LoVo (cell line): Measurements from ENCODE around the gene POC1A.

Source experiments
- DNase-seq: peaks from one replicate; pipeline ENCODE4 v3.0.0-alpha.2; 2016; ENCODE audit warnings: low spot score

The POC1A gene

DNA sequence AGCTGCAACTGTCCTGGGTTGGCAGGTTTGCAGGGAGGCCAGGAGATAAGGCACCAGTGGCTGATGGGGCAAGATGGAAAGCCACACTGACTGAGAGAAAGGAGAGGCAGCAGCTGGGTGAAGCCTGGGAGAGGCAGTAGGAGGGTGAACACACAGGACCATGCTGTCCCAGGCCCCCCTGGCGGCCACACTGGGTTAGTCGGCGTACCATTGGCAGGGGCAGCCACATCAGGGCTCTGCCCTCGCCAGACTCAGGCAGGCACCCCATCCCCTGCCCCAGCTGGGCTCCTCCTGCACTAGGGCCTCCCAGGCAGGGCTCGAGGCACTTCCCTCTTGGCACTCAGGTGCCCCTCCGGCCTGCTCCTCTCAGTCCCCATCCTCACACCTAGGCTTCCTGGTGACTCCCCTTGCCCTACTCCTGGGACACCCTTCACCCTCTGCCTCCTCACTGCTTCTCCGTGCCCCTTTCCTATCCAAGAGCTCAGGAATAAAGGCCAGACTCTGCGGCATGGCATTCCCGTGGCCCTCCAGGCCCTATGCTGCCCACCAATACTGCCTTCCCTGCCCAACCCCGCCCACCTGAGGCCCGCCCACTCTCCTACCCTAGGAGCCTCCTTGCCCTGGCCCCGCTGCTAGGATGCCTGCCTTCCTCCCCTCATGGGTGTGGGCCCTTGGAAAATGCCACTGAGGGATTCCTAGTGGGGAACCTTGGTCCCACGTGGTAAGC is 69.1 kb downstream of the POC1A start:
- no peak for DNase-seq

DNA sequence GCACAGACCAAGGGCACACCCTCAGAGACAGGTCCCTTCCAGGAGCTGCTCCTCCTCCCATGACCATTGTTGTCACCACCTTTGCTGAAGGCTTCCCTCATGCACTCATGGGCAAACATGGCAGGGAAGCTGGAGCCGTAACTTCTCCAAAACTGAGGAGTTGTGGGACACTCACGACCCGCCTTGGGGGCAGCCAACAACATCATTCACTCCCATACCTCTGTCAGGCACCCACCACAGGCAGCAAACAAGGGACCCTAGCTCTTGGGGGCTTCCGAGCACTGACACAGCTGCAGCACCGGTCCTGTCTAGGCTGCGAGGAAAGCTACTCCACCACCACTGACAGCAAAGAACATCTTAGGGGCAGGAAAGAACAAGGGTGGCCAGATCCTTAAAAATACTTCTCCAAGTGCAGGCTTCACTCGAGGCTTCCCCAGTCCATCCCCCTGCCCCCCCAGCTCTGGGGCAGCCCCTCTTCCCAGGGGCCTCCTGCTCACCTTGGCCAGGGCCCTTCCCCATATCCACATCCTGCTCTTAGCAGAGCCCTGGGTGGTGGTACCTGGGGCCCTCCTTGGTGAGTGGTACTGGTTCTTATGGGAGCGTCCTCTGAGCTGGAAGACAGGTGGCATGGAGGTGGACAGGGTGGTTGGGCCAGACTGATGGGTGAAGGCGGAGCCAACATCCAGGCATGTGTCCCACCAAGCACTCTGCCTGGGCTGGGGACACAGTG is 69.8 kb downstream of the POC1A start:
- DNase-seq = no peak

DNA sequence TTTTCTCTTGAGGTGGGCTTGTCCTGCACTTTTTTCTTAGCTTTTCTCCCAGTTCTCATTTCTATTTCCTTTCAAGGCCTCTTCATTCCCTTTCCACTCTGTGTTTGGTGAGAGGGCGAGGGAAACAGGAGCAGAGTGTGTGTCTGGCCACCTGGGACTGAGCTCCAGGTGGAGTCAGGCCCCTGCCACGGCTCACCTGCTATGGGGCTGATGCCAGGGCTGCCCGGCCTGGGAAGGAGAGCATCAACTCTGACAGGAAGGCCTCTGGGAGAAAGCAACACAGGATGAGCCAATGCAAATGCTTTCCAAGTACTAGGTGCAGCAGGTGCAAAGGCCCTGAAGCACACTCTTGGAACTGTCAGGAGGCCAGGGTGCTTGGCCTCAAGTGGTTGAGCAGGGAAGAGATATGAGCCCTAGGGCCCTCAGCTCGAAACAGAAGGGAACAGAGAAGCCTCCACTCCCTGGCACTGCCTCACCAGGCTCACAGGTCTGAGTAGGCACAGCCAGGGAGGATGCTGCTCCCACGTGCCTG is 70.6 kb downstream of the POC1A start:
- DNase-seq = no peak

DNA sequence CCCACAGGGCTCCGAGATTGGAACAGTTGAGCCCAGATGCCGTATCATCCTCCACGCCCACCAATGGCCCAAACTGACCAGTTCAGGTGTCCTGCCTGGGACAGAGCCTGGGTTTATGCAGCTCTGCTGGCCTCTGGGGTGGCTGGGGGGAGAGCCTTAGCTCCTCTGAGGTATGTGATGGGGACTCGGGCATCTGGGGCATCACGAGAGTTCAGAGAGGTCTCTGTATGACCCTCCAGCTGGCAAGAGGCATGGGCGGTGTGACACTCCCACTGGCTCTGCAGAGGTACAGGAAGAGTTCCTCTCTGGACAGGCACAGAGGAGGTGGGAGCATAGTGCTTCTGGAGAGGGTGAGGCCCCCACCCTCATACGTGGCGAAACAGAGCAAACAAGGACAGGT is 71.3 kb downstream of the POC1A start:
- no peak for DNase-seq

DNA sequence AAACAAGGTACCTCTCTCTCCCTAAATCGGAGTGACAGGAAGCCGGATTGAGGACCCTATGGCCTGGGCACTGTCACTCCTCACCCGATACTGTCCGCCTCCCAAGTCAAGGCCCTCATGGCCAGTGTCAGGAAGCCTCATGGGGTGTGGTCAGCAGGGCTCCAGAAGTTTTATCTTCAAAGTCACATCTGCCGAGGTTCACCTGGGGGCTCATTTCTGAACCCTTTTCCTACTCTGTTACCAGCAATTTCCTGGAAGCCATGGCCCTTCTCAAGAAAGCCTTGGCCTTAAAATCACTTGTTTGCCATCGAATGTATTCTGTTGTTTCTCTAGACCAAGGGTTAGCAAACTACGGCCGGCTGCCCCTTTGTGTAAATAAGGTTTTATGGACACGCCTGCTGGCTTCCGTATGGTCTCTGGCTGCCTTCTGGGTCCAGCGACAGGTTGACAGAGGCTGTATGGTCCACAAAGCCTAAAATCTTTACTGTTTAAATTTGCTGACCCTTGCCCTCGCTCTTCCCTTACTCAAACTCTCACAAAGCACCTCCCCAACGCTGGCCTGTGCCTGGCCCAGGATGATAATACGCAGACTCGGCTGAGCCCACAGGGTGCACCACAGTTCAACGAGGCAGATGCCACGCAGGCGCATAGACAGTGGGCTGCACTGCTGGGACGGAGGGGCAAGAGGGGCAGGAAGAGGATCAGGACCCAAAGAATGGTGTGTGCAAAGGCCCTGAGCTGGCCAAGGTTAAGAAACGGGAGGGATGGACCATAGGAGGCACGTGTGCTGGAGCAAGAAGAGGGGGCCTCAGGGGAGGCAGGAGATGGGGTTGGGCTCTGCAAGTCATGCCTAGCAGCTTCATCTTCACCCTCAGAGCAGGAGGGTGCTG is 73.1 kb downstream of the POC1A start:
- DNase-seq = no peak

DNA sequence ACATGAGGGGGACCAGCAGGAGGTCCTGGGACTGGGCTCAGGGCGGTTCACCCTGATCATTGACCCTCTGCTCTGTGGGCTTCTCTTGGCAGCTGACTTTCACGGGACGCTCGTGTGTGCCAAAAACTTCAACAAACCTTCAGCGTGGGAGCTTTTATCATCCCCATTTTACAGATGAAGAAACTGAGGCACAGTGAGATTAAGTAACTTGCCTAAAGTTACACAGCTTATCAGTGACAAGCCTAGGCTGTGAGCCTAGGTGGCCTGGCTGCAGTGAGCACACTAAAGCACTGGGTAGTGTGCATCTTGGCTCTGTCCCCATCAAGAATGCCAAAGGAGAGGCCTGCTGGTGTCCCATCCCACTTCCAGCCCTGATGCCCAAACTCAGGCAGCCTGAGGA is 74.3 kb downstream of the POC1A start:
- no peak for DNase-seq

DNA sequence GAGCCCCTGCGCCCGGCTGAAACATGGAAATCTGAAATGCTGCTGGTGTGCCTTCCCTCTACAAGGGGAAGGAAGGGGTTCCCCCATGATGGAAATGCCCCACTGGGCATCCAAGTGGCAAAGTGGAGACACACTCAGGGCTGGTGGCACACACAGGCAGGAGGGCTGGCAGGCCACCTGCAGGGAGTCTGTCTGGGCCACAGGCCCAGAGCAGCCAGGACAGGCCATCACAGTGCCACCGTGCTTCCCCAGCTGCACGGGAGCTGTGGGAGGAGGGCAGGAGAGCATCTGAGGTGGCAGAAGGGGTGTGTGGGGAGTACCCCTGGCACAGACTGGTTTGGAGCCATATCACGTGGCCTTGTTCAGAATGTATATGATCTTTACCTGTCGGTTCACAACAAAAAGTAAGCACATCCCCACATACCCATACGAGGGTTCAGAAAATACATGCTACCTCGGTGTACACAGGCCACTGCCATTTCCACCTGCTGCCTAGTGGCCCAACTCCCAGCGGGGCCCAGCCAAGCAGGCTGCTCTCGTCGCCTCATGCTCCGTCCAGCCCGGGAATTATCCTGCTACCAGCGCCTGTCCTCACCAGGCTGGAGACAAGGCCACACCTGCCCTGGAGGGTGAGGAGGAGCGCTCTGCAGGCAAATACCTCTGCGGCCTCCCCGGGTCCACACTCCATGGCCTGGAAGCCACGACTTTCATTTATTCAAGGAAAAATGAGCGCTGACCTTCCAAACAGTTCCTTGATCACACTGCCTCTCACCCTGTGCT is 75.3 kb downstream of the POC1A start:
- no peak for DNase-seq

DNA sequence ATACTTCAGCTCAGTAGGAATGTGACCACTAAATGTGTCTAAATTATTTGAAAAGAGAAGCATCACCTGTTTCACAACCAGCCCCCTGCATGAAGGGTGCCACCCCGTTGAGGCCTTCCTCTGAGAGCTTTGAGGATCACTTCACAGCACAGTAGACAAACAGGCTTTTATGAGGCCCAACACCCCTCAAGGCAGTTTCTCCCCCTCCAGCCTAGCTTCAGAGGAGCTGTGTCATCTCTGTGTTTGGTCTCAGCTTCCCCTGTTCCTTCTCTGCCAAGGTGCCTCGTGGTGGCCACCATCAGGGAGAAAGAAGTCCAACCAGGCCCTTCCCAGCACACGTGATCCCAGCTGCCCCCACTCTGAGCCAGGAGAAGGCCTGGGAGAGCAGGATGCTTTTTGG is 76.3 kb downstream of the POC1A start:
- DNase-seq = no peak

DNA sequence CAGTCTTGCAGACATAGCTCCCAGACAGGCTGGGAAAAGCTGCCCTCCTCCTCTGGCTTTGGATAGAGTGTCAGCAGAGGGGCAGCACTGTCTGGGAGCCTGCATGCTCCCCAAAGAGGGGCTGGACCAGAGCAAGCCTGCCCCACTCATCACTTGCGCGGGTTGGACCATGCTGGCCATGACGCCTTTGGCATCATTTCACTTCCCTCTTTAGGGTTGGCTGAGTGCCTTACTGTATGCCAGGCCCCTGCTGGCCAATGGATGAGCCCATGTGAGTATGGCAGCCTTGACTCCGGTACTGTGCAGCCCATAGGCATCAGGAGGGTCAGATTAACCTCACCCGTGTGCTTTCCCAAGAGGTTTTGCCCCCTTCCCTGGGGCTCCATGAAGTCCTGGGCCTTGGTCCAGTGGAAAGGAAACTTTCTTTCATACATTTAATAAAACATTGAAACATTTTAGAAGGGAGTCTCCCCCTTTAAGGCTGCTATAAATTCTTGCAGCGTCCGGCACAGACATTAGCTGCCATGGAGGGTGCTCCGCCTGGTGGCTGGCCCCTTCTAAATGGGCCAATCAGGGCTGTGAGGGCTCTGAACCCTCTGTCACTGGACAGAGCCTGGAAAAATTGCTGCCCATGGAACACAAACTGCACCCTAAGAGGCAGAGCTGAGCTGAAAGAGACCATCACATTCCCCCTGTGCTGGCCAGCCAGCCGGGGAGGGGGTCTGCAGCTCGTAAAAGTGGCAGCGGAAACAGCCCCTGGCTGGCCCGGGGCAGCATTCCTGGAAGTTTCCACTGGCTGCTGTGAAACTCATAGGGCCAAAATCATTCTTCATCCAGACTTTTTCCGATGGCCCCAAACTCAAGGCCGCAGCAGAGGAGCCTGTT is 77.1 kb downstream of the POC1A start:
- DNase-seq = no peak

DNA sequence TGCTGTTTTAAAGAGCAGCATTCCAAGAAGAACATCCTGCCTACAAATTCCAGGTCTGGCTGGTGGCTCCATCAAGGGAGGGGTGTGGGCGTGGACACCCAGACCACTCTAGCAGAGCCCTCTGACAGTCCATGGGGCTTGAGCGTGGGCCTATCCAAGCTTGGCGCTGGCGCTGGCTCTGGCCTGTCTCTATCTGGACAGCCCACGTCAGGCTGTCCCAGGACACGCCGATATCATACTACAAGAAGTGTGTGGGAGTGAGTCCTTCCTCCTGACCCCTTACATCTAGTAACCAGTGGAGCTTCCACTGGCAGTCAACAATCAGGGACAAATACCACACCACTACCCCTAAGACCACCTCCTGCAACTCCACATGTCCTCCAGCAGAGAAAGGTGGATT is 80.7 kb downstream of the POC1A start:
- DNase-seq = no peak

DNA sequence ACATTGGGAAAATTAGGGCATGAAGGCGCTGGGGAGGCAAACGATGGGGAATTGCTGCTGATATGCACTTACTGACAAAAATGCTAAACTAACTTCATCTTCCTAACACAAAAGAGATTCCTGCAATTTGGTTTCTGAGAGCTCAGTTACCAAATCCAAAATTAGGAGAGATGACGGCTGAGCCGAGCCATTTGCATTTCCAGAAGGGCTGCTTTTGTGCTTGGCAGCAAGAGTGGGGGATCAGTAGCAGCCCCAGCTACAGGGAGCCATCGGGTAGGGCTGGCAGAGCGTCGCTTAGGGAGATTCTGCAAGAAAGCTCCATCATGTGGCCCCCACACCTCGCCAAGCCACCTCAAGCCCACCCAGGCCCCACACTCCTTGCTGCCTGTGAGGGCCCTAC is 81.8 kb downstream of the POC1A start:
- DNase-seq = no peak

DNA sequence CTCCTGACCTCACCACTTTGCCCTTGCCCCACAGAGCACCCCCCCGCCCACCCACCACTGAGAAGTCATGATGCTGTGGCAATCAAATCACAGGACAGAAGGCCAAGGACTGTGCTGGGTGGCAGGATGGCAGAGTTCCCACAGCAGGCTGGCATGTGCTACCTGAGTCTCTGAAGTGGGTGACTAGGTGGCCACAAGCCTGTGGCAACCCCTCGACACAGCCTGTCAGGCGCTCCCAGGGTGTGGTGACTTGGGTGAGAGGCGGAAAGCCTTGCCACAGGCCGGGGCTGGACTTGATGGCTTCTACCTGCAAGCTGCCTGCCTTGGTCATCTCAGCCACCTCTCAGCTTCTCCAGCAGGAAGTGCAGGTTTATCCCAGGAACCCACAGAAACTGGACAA is 82.2 kb downstream of the POC1A start:
- no peak for DNase-seq

DNA sequence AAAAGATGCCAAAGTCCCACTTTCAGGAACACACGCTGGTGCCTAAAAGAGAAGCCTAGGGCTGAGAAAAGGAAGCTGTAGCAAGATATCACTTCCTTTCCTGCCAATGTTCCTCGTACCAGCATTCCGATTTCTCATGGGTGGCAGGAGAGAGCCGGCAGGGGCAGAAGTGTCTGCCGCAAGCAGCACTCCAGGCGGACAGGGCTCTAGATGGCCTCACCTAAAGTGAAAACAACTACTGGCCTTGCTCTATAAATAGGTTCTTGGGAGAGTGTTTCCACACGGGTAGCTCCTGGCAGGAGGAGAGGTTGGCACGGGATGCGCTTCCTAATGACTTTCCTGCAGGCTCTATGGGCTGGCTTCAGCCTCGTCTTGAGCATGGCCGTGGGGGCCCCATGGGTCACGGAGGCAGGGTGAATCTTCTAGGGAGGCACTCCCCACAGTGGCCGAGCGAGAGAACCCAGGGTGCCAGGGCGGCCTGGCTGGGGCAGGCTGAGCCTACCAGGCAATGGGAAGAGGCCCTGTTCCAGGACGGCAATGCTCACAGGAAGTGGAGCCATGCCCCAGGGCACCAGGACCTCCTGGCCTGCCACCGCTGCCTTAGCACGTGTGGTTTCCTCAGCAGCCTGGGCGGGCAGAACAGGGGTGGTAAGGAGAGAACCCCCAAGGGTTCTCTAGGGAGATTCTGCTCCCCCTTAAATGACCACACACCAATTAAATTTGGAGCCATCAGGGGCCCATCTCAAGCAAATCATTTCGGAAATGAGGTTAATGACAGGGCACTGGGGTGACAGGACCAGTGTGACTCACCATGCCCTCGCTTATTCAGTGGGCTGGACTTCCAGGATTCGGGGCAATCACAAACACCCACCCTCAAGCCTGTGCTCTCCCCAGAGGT is 83.2 kb downstream of the POC1A start:
- DNase-seq = no peak

DNA sequence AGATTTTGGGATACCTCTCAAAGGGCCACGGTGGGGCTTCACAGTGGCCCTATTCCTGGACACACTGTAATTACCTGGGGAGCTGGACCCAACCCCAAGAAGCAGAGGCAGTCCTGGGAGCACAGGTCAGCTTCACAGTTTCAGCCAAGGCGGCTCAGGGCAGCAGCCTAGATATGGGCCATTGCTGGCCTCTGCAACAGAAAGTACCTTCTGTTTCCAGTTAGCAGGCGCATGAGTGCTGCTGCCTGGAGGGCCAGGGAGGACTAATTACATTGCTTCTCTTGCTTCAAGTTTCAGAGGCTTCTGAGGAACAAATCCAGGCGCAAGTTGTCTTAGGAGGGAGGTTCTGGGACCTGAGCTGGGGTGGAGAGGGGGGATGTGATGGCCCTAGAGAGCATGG is 84.4 kb downstream of the POC1A start:
- DNase-seq = no peak

DNA sequence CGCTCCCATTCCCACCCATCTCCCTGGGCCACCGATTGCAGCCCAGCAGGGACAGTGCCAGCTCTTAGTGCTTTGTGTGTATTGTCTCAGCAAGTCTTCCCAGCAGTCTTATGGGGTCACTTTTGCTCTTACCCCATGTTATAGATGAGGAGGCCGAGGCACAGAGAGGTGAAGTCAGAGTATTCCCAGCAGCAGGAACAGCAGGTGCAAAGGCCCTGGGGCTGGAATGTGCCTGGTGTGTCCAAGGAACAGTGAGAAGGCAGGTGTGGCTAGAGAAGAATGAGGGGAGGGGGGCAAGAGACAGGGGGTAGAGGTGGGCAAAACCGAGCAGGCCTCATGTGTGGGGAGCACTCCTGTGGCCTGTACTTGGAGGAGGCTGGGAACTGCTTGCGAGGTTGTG is 85.1 kb downstream of the POC1A start:
- DNase-seq = no peak

DNA sequence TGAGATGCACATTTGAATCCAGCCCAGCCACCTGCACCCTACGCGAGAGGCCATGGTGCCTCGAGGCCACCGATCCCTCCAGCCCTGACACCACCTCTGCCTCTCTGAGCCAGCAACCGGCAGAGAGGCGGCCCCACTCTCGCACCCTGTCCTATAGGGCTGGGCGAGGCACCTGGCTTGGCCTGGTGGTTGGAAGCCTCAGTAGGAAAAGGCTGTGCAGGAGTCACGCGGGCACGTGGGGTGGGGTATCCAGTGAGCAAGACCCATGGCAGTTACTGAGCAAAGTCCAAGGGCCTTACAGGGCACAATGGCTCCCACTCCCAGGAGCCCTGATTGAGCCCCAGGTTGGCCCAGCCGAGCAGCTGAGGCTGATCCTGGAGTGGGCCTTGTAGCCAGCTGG is 85.5 kb downstream of the POC1A start:
- DNase-seq = no peak

DNA sequence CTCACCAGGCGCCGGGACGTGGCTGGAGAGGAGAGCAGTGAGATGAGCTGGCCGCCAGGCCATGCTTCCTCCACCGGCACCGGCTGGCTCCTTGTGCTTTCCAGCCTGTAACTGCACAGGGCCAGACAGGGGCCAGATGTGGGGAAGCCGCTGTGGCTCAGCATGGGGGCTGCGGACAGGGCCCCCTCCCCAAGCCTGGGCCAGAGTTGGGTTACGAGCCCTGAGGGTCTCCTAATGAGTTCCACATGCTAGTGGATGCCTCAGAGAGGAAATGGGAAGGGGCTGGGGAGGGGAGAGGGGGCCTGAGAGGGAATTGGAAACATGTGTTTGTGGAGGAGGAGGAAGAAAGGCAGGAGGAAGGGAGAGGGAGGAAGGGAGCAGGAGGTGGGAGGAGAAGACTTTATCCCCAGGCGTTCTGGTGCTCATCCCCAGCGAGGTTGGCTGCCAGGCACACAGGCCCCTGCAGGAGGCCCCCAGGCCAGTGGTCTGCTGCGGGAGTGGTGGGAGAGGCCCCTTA is 86.1 kb downstream of the POC1A start:
- no peak for DNase-seq

DNA sequence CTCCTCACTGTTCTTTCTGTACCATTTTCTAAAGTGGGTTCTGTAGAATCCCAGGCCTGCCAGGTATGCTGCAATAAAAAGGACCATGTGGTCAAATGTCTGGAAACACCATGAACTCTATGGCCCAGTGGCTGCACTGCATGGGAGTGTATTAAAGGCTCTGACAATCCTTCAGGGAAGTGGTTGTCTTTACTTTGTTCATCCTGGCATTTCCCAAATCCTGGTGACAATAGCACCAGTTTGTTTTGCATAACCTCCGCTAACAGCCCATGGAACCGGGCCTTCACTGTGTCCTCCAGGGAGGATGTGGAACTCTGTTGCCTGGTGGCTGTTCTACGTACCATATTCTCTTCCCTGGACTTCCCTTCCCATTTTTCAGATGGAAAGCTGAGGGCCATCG is 86.7 kb downstream of the POC1A start:
- no peak for DNase-seq

DNA sequence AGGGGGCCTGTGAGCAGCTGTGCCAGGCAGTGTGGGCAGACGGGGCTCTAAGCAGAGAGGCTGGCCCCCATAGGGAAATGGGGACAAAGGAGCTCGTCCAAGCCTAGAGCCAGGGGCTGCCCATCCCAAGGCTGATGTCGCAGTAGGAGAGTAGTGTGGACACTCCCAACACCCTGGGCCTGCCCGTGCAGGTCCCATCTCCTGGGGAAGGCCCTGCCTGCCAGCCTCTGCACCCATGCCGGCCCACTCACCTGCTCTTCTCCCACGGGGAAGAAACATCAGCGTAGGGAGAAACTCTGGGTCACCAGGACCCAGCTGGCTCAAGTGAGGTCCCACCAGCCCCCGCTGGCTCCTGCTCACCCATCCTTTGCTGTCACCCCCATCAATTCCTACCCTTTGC is 87.2 kb downstream of the POC1A start:
- no peak for DNase-seq
